Kidney epithelial cell (primary cell): ENCODE data around the gene RAPGEF3. TPM values are rescaled to one million over a fixed set of nuclear protein-coding genes. Genes with fewer than 3 reads are reported as not detected.

Source experiments
- DNase-seq: peaks from one replicate; pipeline ENCODE4 v3.0.0-alpha.2; 2010; ENCODE audit warnings: low read depth
- H3K27me3 ChIP-seq: 2 replicates; pipeline ENCODE4 v1.6.0; 2011; ENCODE audit warnings: low read length; ENCODE audit not compliant: control insufficient read depth, insufficient read depth
- H3K36me3 ChIP-seq: 2 replicates; pipeline ENCODE4 v1.5.1; 2011; ENCODE audit warnings: low read length; ENCODE audit not compliant: control insufficient read depth, insufficient read depth
- H3K4me3 ChIP-seq: 2 replicates; pipeline ENCODE4 v1.5.1; 2011; ENCODE audit warnings: low read depth, mild to moderate bottlenecking, control low read depth, low read length
- total RNA-seq: library from RNA; depleted of rRNA; stranded (reverse); fragments of >200 nt; gene quantifications from 2 replicates; pipeline ENCODE4 v1.2.3, GENCODE V29; 2015
- TF ChIP-seq, protein P1 (sequence below): IDR thresholded peaks from 2 replicates; pipeline ENCODE4 v1.5.1; 2011; ENCODE audit warnings: mild to moderate bottlenecking, moderate library complexity, low read length, control low read depth, inconsistent platforms; ENCODE audit not compliant: insufficient read depth, poor library complexity, severe bottlenecking

The RAPGEF3 gene
- total RNA-seq, 1 donor from 2014 or later: 14.3 TPM

DNA sequence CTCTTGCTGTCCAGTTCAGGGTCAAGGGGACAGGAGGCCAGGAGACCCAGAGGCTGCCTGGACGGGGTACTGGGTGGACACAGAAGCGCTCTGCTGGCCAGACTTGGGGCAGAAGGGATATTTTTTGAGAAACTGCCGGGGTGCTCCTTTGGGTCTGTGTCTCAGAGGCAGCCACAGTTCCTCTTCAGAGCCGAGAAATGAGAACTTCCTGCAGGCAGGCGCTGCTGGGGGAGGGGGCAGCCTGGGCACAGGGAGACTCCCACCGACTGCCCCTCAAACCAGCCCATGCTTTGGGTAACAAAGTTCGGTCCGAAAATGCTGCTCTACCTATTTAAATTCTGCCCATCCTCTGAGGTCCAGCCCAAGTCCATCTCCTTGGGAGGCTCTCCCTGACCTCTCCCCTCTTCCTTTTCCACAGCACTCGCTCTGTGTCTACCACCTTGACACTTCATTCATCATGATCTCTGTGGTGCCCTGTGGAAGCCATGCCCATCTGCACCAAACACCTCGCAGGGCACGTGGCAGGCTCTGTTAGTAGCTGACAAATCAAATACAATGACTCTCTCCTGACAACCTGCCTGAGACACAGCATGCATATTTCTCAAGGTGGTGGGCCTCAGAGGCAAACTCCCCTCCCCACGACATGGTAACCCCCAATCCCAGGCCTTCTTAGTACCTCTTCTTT is 44.7 kb upstream of the RAPGEF3 start:
- H3K4me3 ChIP-seq: no peak overlapping the region
- H3K27me3 ChIP-seq: no peaks in the 10 kb centered on the region
- DNase-seq: no peak
- TF ChIP-seq, protein P1, sequence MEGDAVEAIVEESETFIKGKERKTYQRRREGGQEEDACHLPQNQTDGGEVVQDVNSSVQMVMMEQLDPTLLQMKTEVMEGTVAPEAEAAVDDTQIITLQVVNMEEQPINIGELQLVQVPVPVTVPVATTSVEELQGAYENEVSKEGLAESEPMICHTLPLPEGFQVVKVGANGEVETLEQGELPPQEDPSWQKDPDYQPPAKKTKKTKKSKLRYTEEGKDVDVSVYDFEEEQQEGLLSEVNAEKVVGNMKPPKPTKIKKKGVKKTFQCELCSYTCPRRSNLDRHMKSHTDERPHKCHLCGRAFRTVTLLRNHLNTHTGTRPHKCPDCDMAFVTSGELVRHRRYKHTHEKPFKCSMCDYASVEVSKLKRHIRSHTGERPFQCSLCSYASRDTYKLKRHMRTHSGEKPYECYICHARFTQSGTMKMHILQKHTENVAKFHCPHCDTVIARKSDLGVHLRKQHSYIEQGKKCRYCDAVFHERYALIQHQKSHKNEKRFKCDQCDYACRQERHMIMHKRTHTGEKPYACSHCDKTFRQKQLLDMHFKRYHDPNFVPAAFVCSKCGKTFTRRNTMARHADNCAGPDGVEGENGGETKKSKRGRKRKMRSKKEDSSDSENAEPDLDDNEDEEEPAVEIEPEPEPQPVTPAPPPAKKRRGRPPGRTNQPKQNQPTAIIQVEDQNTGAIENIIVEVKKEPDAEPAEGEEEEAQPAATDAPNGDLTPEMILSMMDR: no peak
- peaks cover 2% of the 10 kb centered on the region for H3K36me3 ChIP-seq

DNA sequence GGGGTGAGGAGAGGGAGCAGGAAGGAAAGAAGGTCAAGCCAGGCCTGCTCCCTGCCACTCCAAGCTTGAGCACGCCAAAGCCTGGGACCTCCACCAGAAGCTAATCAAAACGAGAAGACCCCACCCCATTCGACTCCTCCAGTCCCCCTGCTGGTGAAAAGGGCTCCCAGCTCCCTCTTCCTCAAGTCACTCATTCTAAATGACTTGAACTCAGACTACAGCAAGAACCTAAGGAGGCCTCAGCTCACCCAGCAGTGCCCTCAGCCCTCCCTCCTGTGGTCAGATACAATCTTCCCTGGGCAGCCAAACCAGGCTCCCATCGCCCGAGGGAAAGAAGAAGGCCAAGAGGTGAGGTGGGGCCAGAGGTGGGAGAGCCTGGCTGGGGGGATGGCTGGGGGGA is 43.6 kb upstream of the RAPGEF3 start:
- no peak overlapping the region for H3K4me3 ChIP-seq
- TF ChIP-seq, protein P1: peak; percentile 35
- H3K27me3 ChIP-seq: no peaks in the 10 kb centered on the region
- H3K36me3 ChIP-seq: peaks cover 3% of the 10 kb centered on the region
- DNase-seq: no peak

DNA sequence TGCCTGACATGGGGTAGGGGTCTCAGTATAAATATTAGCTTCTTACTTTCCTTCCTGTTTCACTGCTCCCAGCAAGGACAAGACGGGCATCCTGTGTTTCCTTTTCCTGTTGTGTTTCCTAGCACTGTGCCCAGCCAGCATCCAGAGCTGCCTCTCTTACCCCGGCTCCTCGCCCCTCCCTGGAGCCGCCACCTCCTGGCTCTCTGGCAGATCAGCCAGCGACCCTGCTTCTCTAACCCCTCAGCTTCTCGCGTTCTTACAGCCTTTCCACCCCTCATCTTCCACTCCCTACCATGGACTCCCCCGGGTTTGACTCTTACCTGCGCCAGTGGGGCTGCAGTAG is 43.2 kb upstream of the RAPGEF3 start:
- no peak for DNase-seq
- Histone ChIP-seq H3K4me3 (no peak overlapping the region), H3K36me3 (peaks cover 3% of the 10 kb centered on the region), H3K27me3 (no peaks in the 10 kb centered on the region)
- TF ChIP-seq, protein P1: no peak

DNA sequence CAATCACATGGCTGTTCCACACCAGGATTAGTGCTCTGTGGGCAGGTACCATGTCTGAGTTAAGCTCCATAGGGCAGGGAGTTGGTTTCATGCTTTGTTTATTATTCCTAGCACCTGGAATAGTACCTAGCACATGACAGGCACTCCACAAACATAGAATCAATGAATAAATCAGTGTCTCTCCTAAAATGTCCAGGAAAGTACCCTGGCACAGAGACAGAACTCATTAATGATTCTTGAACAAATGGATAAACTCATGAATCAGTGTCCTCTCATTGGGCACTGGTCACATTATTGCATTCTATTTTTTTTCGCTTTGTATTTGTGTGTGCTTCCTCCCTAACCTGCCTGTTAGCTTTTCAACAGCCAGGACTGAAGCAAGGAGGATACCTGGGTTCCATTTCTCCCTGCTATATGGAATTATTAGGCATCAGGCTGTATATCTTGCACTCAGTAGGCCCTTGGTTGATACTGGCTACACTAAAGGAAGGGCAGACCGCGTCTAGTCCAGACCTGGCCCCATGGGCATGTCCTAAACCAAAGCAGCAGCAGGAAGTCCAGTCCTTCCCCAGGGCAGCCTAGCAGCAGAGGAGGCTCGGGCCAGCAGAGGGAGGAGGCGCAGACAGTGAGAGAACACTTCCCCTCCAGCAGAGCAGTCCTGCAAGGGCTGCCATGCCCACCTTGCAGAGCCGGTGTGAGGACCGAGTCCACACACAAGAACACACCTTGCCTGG is 42.7 kb upstream of the RAPGEF3 start:
- TF ChIP-seq, protein P1: peak; percentile 39
- Histone ChIP-seq H3K36me3 (peaks cover 3% of the 10 kb centered on the region), H3K27me3 (no peaks in the 10 kb centered on the region), H3K4me3 (no peak overlapping the region)
- DNase-seq: no peak

DNA sequence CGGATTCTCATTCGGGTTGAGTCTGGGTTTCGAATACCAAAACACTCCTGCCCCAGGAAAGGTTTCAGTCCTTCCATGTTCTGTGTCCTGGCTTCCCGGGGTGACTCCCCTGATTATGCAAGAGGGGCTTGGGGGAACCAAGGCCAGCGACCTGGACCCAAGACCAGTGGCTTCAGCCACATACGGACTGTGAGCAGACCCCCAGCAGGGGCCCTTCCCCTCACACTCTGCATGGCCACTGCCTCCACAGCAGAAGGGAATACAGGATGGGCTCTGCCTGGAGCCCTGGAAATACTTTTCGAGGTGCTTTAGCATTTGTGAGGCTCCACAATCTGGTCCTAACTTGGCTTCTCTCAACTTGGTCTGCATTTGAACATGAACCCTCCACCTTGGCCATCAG is 41.9 kb upstream of the RAPGEF3 start:
- TF ChIP-seq, protein P1: no peak
- Histone ChIP-seq H3K36me3 (peaks cover 3% of the 10 kb centered on the region), H3K4me3 (no peak overlapping the region), H3K27me3 (no peaks in the 10 kb centered on the region)
- no peak for DNase-seq

DNA sequence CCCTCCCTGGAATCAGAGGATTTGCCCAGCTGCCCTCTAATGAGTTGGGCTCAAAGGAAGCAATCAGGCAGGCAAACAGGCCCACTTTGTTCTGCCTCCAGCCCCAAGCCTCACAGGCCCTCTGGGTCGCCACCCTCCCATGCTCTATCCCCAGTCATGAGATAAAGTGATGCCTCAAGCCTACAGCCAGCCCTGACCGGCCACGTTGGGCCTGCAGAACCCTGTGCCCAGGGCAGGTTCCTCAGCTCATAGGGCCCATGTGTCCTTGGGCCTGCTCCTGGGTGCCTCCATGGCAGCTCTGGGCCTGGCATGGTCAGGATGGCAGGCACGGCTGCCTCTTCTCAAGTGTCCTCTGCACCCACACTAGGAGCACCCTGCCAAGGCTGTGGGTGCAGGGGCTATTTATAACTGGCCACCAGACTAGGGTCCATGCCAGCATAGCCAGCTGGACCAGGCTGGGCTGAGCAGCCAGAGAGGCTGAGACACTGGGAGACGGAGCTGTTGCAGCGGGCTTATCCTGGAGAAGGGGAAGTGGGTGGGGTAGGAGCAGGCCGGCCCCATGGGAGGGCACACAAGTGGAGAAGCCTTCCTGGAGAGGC is 40.8 kb upstream of the RAPGEF3 start:
- DNase-seq: no peak
- H3K36me3 ChIP-seq: peaks cover 4% of the 10 kb centered on the region
- TF ChIP-seq, protein P1: no peak

More for the DNA sequence above, 40.8 kb upstream of the RAPGEF3 start:
- Histone ChIP-seq H3K27me3 (no peaks in the 10 kb centered on the region), H3K4me3 (no peak overlapping the region)
